Activated CD4-positive, alpha-beta T cell treated with anti-CD3 and anti-CD28 coated beads, Interleukin-2, amount 10 ng/mL, durations not matched to agents 7 days and 5 days (primary cell): ENCODE results near the gene ERO1B. TPM values are rescaled to one million over a fixed set of nuclear protein-coding genes. Genes with fewer than 3 reads are reported as not detected.
"Not testable (repeated sequence)": the region's sequence is repeated elsewhere in the genome, so short reads cannot be mapped to it uniquely, and the experiment has no call there.

Experiments
- CTCF ChIA-PET: fragments of 350-600 bp; sonication (Branson Sonifier 250); formaldehyde crosslinking; loops from one replicate; lab custom pipeline; 2021; ENCODE audit warnings: antibody characterized with exemption; lab: Charles Lee
- POLR2A ChIA-PET: fragments of 350-600 bp; sonication (Branson Sonifier 250); formaldehyde crosslinking; loops from one replicate; lab custom pipeline; 2021; ENCODE audit warnings: antibody characterized with exemption; lab: Charles Lee
- DNase-seq: peaks from one replicate; pipeline ENCODE4 v3.0.0-alpha.2; 2020
- H3K27ac Mint-ChIP-seq: one replicate; pipeline ENCODE4 v1.8.0; 2021; ENCODE audit warnings: mild to moderate bottlenecking, moderate library complexity, mixed read lengths
- H3K27me3 Mint-ChIP-seq: one replicate; pipeline ENCODE4 v1.8.0; 2021; ENCODE audit warnings: mixed read lengths
- H3K36me3 Mint-ChIP-seq: one replicate; pipeline ENCODE4 v1.8.0; 2021; ENCODE audit warnings: low read depth, mixed read lengths
- H3K4me1 Mint-ChIP-seq: one replicate; pipeline ENCODE4 v1.8.0; 2021; ENCODE audit warnings: mixed read lengths
- H3K4me3 Mint-ChIP-seq: one replicate; pipeline ENCODE4 v1.8.0; 2021; ENCODE audit warnings: mild to moderate bottlenecking, moderate library complexity, mixed read lengths
- H3K9me3 Mint-ChIP-seq: one replicate; pipeline ENCODE4 v1.8.0; 2021; ENCODE audit warnings: mixed read lengths
- total RNA-seq, 2 experiments: library from RNA; stranded (reverse); gene quantifications; one replicate each; pipeline ENCODE4 v1.2.3, GENCODE V29; 2021

The ERO1B gene
- total RNA-seq, 2 experiments from 2014 or later = 2.5 to 2.6 TPM

GRCh38 chr1:236200925-236201324 is 80.8 kb downstream of the ERO1B start:
- CTCF ChIA-PET = no interaction called here
- peaks cover 35% of the 10 kb centered on the region for H3K9me3 Mint-ChIP-seq
- H3K27me3 Mint-ChIP-seq = no peaks in the 10 kb centered on the region
- no peak for DNase-seq
- H3K4me3 Mint-ChIP-seq = no peak overlapping the region
- H3K36me3 Mint-ChIP-seq = peaks cover 38% of the 10 kb centered on the region
- H3K4me1 Mint-ChIP-seq = no peaks in the 10 kb centered on the region
- H3K27ac Mint-ChIP-seq = no peak overlapping the region
- POLR2A ChIA-PET = no interaction called here

GRCh38 chr1:236193184-236193583 is 88.6 kb downstream of the ERO1B start:
- Mint-ChIP-seq H3K9me3 (peaks cover 19% of the 10 kb centered on the region), H3K36me3 (peaks cover 52% of the 10 kb centered on the region), H3K4me1 (no peaks in the 10 kb centered on the region), H3K27me3 (no peaks in the 10 kb centered on the region), H3K27ac (no peak overlapping the region), H3K4me3 (no peak overlapping the region)
- no peak for DNase-seq
- ChIA-PET CTCF (no interaction called here), POLR2A (no interaction called here)

- H3K4me1 Mint-ChIP-seq, DNase-seq, H3K4me3 Mint-ChIP-seq, H3K27me3 Mint-ChIP-seq, H3K9me3 Mint-ChIP-seq, H3K27ac Mint-ChIP-seq, POLR2A ChIA-PET, CTCF ChIA-PET: not testable (repeated sequence)
- H3K36me3 Mint-ChIP-seq = peaks cover 41% of the 10 kb centered on the region
Observed at GRCh38 chr1:236188084-236188483, 93.7 kb downstream of the ERO1B start.

- H3K27me3 Mint-ChIP-seq, CTCF ChIA-PET, DNase-seq, POLR2A ChIA-PET, H3K4me1 Mint-ChIP-seq, H3K27ac Mint-ChIP-seq, H3K4me3 Mint-ChIP-seq, H3K9me3 Mint-ChIP-seq: not testable (repeated sequence)
- H3K36me3 Mint-ChIP-seq = peaks cover 35% of the 10 kb centered on the region
Observed at GRCh38 chr1:236186471-236186870, 95.3 kb downstream of the ERO1B start.

GRCh38 chr1:236185687-236186086 is 96.1 kb downstream of the ERO1B start:
- CTCF ChIA-PET = no interaction called here
- no peak overlapping the region for H3K27ac Mint-ChIP-seq
- DNase-seq = no peak
- H3K4me1 Mint-ChIP-seq = peaks cover 3% of the 10 kb centered on the region
- POLR2A ChIA-PET = no interaction called here
- no peaks in the 10 kb centered on the region for H3K27me3 Mint-ChIP-seq
- no peak overlapping the region for H3K4me3 Mint-ChIP-seq
- H3K36me3 Mint-ChIP-seq = peaks cover 29% of the 10 kb centered on the region
- H3K9me3 Mint-ChIP-seq = peaks cover 7% of the 10 kb centered on the region

- Mint-ChIP-seq H3K4me1 (peaks cover 3% of the 10 kb centered on the region), H3K9me3 (no peaks in the 10 kb centered on the region), H3K27me3 (no peaks in the 10 kb centered on the region), H3K27ac (no peak overlapping the region), H3K4me3 (no peak overlapping the region), H3K36me3 (peaks cover 7% of the 10 kb centered on the region)
- CTCF ChIA-PET = no interaction called here
- POLR2A ChIA-PET = no interaction called here
- DNase-seq = no peak
Observed at GRCh38 chr1:236181059-236181458, 100.7 kb downstream of the ERO1B start.

GRCh38 chr1:236179634-236180033 is 102.1 kb downstream of the ERO1B start:
- H3K4me3 Mint-ChIP-seq = no peak overlapping the region
- POLR2A ChIA-PET = no interaction called here
- peaks cover 2% of the 10 kb centered on the region for H3K36me3 Mint-ChIP-seq
- H3K27ac Mint-ChIP-seq = no peak overlapping the region
- CTCF ChIA-PET = no interaction called here
- DNase-seq = no peak
- H3K4me1 Mint-ChIP-seq = no peaks in the 10 kb centered on the region
- no peaks in the 10 kb centered on the region for H3K9me3 Mint-ChIP-seq
- H3K27me3 Mint-ChIP-seq = no peaks in the 10 kb centered on the region

GRCh38 chr1:236176337-236177336 is 105.1 kb downstream of the ERO1B start:
- CTCF ChIA-PET = no interaction called here
- no peaks in the 10 kb centered on the region for H3K4me1 Mint-ChIP-seq

GRCh38 chr1:236175642-236176336 is 106.0 kb downstream of the ERO1B start:
- Mint-ChIP-seq H3K4me3 (no peak overlapping the region), H3K4me1 (no peaks in the 10 kb centered on the region), H3K9me3 (no peaks in the 10 kb centered on the region), H3K27me3 (no peaks in the 10 kb centered on the region), H3K36me3 (peaks cover 2% of the 10 kb centered on the region), H3K27ac (no peak overlapping the region)
- POLR2A ChIA-PET = no interaction called here
- CTCF ChIA-PET = no interaction called here
- no peak for DNase-seq

More at GRCh38 chr1:236176337-236177336, 105.1 kb downstream of the ERO1B start:
- Mint-ChIP-seq H3K27ac (no peak overlapping the region), H3K4me3 (no peak overlapping the region), H3K36me3 (peaks cover 2% of the 10 kb centered on the region), H3K27me3 (no peaks in the 10 kb centered on the region), H3K9me3 (no peaks in the 10 kb centered on the region)
- POLR2A ChIA-PET = no interaction called here
- no peak for DNase-seq

- no peaks in the 10 kb centered on the region for H3K27me3 Mint-ChIP-seq
- H3K36me3 Mint-ChIP-seq = no peaks in the 10 kb centered on the region
- H3K27ac Mint-ChIP-seq = no peak overlapping the region
- no peak for DNase-seq
- CTCF ChIA-PET = no interaction called here
- H3K9me3 Mint-ChIP-seq = no peaks in the 10 kb centered on the region
- H3K4me3 Mint-ChIP-seq = no peak overlapping the region
- POLR2A ChIA-PET = no interaction called here
- H3K4me1 Mint-ChIP-seq = no peaks in the 10 kb centered on the region
Observed at GRCh38 chr1:236173174-236173767, 108.5 kb downstream of the ERO1B start.

GRCh38 chr1:236172041-236172579 is 109.6 kb downstream of the ERO1B start:
- ChIA-PET POLR2A (no interaction called here), CTCF (interaction anchor here (0.6 to 0.9 kb wide), 2 partner anchors 14 to 29 kb away, joined by 3 read pairs; no protein-coding TSS in a partner anchor)
- Mint-ChIP-seq H3K9me3 (no peaks in the 10 kb centered on the region), H3K4me1 (no peaks in the 10 kb centered on the region), H3K36me3 (no peaks in the 10 kb centered on the region), H3K27me3 (no peaks in the 10 kb centered on the region), H3K27ac (no peak overlapping the region), H3K4me3 (no peak overlapping the region)
- DNase-seq = no peak

GRCh38 chr1:236168716-236169429 is 112.9 kb downstream of the ERO1B start:
- POLR2A ChIA-PET = no interaction called here
- no peaks in the 10 kb centered on the region for H3K9me3 Mint-ChIP-seq
- H3K36me3 Mint-ChIP-seq = peaks cover 4% of the 10 kb centered on the region
- CTCF ChIA-PET = no interaction called here
- no peak overlapping the region for H3K27ac Mint-ChIP-seq
- no peak overlapping the region for H3K4me3 Mint-ChIP-seq
- H3K27me3 Mint-ChIP-seq = no peaks in the 10 kb centered on the region
- no peaks in the 10 kb centered on the region for H3K4me1 Mint-ChIP-seq
- DNase-seq = no peak
